RKO (cell line): ENCODE results near the gene MT1H.
"Not testable (repeated sequence)": the region's sequence is repeated elsewhere in the genome, so short reads cannot be mapped to it uniquely, and the experiment has no call there.

Experiments
- DNase-seq: peaks from one replicate; pipeline ENCODE4 v3.0.0-alpha.2; 2016; ENCODE audit warnings: low spot score

Gene MT1H

DNA sequence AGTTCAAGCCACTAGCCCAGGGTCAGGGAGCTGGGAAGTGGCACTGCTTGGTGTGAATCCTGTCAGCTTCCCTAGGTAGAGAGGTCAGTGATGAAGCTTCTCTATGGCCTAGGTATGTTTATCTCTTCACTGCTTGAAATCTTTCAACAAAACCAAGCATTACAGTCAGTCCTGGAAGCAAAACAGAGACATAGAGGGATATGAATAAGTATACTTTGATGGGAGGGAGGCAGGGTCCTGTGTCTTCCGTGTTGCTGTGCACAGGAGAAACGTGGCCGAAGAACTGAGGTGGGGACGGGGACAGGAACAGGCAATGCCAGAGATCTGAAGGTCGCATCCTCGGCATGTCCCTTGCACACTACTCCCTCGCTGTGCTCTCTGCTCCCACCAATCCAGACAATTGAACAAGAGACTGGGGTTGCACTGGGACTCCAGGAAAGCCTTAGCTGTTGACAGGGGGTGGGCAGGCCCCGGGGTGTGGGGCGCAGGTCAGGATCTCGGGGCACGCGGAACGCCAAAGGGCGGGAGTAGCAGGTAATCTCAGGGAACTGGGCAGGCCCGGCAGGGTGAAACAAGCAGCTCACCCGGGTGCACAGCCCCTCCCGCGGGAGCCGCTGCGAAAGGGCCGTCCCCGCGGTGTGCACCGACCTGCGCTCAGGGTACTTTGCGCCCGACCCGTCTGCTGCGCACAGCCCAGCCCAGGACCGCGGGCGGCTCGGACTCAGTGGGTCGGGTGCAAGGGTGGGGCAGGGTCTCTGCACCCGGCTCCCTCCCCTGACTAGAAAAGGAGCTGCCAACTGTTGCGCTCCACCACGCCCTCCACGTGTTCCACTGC, at the start of gene MT1H:
Gene MT1H, plus strand, starts transcription at position 810 of the 835 bp plus-strand sequence. CDS start 71 bp downstream, outside the sequence.
- no peak for DNase-seq

DNA sequence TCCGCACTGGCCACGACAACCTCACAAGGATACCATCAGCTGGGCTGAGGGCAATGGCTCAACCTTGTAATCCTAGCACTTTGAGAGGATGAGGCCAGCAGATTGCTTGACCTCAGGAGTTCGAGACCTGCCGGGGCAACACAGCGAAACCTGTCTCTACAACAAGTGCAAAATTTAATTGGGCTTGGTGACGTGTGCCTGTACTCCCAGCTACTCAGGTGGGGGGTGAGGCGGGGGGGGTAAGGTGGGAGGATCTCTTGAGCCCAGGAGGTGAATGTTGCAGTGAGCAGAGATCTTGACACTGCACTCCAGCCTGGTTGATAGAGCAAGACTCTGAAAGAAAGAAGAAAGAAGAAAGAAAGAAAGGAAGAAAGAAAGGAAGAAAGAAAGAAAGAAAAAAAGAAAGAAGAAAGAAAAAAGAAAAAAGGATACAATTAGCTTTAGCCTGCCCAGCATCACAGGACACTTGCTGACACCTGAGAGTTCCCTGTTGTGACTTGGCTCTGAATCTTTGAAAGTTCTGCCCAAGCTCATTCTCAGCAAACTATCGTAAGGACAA, 49.2 kb upstream of the MT1H start:
- peak; percentile 48 for DNase-seq

DNA sequence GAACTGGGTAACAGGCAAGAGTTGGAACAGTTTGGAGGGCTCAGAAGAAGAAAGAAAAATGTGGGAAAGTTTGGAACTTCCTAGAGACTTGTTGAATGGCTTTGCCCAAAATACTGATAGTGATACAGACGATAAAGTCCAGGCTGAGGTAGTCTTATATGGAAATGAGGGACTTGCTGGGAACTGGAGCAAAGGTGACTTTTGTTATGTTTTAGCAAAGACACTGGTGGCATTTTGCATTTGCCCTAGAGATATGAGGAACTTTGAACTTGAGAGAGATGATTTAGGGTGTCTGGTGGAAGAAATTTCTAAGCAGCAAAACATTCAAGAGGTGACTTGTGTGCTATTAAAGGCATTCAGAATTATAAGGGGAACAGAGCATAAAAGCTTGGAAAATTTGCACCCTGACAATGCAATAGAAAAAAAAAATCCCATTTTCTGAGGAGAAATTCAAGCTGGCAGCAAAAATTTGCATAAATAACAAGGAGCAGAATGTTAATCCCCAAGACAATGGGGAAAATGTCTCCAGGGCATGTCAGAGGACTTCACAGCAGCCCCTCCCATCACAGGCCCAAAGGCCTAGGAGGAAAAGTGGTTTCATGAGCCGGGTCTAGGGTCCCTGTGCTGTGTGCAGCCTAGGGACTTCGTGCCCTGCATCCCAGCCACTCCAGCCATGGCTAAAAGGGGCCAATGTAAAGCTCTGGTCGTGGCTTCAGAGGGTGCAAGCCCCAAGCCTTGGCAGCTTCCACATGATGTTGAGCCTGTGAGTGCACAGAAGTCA, 47.8 kb upstream of the MT1H start:
- DNase-seq, result not testable (repeated sequence)

DNA sequence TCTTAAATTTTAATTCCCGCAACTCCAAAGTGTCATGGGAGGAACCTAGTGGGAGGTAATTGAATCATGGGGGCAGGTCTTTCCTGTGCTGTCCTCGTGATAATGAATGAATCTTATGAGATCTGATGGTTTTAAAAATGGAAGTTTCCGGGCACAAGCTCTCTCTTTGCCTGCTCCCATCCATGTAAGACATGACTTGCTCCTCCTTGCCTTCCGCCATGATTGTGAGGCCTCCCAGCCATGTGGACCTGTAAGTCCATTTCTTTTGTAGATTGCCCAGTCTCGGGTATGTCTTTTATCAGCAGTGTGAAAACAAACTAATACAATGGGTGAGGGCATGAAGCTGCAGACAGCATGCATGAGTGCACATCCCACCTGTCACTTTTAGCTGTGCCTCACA, 46.4 kb upstream of the MT1H start:
- DNase-seq, result not testable (repeated sequence)

DNA sequence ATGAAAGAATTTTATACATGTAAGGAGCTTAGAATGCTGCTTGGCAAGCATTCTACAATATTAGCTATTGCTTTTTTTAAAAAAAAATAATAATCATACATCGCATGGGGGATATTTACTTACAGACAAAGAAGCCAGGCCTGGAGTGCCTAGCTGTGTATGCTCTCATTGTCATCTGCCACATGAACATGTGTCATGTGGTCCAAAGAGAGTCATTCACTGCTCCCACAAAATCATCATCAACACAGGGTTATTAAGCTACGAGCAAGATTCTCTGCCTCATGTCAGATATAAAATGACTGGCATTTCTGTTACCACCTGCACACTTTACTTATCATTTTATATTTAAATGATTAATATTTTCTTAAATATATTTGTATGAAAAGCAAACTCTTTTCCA, 46.0 kb upstream of the MT1H start:
- peak; percentile 88 for DNase-seq

DNA sequence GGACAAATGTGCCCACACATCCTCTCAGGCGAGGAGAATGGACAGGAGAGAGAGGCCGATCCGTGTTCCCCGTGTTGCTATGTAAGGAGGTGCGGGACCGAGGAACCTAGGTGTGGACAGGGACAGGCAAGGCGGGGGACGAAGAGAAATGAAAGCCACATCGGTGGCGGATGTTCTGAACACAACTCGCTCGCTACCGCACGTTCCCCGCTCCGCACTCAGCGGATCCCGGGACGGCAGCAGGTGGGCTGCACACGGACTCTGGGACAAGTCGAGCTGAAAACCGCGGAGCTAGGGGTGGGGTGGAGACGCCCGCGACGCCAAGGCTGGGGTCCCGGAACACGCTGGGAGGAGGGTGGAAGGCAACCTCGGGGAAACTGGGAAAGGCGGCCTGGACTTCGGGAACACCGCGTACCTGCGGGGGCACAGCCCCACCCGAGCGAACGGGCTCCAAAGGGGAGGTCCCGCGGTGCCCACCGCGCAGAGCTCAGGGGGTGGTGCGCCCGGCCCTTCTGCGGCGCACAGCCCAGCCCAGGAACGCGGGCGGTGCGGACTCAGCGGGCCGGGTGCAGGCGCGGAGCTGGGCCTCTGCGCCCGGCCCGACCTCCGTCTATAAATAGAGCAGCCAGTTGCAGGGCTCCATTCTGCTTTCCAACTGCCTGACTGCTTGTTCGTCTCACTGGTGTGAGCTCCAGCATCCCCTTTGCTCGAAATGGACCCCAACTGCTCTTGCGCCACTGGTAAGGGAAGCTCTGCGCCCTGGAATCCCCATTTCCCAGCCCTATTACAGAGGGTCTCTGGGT, 44.3 kb upstream of the MT1H start, which contains the start of gene MT1E:
Gene MT1E, plus strand, starts transcription at position 642 of the 803 bp plus-strand sequence. Its CDS starts 71 bp downstream, at position 713.
- peak; percentile 88 for DNase-seq

DNA sequence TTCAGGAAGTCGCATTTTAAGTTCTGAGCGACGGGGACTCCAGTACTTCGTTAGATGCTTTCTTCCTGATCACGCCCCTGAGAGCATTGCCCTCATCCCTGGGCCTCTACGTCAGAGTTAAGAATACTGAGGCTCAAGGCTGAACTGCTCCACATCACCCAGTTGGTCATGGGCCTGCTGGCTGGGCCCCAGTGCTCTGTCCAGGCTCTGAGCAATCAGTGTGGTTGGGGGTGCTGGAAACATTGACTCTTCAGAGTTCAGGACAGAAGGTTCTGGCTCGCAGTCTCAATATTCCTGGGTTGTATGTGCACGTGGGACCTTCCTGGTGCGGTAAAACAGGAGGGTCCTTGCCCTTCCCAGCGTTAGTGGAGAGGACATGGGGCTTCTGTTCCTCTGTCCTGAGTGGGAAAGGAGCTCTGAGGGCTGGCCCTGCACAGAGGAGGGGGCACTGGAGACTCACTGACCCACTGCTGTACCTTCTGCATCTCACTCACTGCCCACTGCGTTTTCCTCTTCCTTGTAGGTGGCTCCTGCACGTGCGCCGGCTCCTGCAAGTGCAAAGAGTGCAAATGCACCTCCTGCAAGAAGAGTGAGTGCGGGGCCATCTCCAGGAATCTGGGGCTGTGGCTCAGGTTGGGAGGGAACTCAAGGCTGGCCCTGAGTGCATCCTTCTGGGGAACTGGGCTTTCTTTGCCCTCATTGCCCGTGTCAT, 43.5 kb upstream of the MT1H start:
- peak; percentile 94 for DNase-seq

DNA sequence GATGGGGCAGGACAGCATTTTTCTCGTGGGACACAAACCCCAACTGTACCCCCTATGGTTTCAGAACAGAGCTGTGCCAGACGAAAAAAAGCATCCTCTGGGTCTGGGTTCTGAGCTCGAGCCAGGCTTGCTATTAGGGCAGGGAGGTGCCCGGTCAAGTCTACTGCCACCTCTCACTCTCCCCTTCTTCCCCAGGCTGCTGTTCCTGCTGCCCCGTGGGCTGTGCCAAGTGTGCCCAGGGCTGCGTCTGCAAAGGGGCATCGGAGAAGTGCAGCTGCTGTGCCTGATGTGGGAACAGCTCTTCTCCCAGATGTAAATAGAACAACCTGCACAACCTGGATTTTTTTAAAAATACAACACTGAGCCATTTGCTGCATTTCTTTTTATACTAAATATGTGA, 42.9 kb upstream of the MT1H start:
- no peak for DNase-seq

DNA sequence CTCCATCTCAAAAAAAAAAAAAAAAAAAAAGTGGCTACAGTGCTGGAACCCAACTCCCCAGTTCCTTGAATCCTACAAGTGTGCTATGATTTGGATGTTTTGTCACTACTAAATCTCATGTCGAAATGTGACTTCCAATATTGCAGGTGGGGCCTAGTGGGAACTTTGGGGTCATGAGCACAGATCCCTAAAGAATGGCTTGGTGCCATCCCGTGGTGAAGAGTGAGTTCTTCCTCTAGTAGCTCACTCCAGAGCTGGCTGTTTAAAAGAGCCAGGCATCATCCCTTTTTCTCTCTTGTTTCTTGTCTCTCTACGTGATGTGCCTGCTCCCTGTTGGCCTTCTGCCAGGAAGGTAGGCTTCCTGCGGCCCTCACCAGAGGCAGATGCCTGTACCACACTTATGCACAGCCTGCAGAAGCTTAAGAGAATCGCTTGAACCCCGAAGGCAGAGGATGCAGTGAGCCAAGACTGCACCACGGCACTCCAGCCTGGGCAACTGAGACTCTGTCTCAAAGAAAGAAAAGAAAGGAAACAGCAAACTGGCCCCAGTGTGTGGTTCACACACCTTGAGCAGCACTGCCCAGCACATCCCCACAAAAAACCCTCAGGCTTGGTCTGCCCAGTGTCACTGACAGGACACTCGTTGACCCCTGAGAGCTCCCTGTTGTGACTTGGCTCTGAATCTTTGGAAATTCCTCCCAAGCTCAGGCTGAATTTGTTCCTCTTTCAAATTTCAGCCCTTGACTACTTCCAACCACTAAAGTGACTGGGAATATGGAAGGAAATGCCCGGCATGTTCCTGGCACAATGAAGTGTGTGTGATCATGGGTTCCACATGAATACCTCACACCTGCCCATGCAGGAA, 40.9 kb upstream of the MT1H start:
- no peak for DNase-seq

DNA sequence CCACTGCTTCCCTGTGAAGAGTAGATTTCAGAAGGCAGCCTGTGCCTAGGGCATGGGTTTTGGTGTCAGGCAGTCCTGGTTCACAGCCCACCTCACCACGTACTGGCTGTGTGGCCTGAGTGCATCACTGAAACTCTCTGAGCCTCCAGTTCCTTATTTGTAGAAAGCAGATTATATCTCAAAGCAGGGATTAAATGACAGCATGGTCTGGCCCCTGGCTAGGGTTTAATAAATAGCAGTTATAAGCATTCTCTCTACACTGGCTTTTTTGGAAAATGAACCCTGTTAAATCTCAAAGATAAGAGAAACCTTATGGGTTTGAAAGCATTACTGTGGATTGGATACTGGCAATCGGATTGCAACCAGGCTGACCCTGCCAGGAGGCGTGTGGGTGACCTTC, 40.1 kb upstream of the MT1H start:
- no peak for DNase-seq

DNA sequence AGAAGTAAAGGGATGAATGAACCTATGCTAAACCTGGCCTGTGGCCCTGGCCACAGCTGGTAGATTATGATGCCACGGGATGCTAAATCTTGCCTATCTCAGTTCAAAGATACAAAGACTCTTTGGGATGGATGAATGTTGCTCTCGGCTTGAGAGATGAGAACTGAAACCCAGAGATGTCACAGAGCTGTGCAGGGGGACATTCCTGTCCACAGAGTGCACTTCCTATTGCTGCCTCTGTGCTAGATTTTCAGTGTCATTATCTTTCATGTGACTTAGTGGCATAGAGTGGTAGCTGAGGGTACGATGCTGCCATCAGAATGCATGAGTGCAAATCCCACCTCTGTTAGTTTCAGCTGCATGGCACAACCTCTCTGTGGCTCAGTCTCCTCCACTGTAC, 39.5 kb upstream of the MT1H start:
- no peak for DNase-seq

DNA sequence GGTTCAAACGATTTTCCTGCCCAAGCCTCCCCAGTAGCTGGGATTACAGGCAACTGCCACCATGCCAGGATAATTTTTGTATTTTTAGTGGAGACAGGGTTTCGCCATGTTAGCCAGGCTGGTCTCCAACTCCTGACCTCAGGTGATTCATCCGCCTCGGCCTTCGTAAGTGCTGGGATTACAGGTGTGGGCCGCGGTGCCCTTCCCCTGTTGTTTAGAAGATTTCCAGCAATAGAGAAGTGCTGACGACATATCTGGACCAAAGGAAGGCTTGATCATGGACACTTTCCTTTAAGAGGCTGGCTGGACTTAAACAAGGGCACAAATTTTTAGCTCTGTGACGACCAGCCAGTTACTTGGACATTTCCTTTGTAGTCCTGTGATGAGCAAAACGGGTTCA, 38.4 kb upstream of the MT1H start:
- no peak for DNase-seq

DNA sequence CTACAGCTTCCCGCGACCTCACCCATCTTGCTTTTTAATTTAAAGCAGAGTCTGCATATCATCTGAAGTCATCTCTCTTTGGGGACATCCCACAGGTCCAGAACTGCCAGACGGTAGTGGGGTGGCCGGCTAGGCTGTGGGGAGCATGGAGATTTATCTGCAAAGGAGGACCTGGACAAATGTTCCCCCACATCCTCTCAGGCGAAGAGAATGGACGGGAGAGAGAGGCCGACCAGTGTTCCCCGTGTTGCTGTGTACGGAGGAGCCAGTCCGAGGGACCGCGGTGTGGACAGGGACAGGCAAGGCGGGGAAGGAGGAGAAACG, 37.8 kb upstream of the MT1H start:
- no peak for DNase-seq

DNA sequence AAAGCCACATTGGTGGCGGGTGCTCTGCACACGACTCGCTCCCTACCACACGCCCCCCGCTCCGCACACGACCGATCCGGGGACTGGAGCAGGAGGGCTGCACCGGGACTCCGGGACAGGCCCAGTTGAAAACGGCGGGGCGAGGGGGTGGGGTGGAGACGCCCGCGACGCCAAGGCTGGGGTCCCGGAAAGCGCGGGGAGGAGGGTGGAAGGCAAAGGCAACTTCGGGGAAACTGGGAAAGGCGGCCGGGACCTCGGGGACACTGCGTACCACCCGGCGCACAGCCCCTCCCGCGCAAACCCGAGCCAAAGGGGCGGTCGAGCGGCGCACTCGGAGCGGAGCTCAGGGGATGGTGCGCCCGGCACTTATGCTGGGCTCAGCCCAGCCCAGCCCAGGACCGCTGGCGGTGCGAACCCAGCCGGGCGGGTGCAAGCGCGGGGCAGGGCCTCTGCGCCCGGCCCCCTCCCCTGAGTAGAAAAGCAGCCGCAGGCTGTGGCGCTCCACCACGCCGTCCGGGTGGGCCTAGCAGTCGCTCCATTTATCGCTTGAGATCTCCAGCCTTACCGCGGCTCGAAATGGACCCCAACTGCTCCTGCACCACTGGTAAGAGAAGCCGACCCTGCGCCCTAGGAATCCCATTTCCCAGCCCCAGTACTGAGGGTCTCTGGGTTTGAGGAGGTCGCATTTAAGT, 37.3 kb upstream of the MT1H start, which contains the start of gene MT1M:
Gene MT1M, plus strand, starts transcription at position 504 of the 692 bp plus-strand sequence. Its CDS starts 73 bp downstream, at position 577.
- no peak for DNase-seq

DNA sequence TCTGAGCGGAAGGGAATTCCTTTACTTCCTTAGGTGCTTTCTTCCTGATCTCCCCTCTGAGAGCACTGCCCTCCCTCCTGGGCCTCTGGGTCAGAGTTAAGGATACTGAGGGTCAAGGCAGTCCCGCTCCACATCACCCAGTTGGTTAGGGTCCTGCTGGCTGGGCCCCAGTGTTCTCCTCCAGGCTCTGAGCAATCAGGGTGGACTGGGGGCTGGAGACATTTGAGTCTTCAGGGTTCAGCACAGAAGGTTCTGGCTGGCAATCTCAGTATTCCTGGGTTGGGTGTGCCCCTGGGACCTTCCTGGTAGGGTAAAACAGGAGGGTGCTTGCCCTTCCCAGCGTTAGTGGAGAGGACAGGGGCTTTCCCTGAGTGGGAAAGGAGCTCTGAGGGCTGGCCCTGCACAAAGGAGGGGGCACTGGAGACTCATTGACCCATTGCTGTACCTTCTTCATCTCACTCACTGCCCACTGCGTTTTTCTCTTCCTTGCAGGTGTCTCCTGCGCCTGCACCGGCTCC, 36.7 kb upstream of the MT1H start:
- DNase-seq, result no peak

DNA sequence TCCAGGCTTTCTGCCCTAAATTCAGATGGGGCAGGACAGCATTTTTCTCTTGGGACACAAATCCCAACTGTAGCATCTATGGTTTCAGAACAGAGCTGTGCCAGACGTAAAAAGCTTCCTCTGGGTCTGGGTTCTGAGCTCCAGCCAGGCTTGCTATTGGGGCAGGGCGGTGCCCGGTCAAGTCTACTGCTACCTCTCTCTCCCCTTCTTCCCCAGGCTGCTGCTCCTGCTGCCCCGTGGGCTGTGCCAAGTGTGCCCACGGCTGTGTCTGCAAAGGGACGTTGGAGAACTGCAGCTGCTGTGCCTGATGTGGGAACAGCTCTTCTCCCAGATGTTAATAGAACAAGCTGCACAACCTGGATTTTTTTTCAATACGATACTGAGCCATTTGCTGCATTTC, 36.1 kb upstream of the MT1H start:
- DNase-seq, result no peak

DNA sequence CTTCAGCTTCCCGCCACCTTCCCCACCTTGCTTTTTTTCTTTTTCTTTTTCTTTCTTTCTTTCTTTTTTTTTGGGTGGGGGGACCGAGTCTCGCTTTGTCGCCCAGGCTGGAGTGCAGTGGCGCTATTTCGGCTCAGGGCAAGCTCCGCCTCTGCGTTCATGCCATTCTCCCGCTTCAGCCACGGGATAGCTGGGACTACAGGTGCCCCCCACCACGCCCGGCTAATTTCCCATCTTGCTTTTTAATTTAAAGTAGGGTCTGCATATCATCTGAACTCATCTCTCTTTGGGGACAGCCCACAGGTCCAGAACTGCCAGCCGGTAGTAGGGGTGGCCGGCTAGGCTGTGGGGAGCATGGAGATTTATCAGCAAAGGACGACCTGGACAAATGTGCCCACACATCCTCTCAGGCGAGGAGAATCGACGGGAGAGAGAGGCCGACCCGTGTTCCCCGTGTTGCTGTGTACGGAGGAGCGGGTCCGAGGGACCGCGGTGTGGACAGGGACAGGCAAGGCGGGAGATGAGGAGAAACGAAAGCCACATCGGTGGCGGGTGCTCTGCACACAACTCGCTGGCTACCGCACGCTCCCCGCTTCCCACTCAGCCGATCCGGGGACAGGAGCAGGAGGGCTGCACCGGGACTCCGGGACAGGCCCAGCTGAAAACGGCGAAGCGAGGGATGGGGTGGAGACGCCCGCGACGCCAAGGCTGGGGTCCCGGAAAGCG, 34.7 kb upstream of the MT1H start:
- no peak for DNase-seq

DNA sequence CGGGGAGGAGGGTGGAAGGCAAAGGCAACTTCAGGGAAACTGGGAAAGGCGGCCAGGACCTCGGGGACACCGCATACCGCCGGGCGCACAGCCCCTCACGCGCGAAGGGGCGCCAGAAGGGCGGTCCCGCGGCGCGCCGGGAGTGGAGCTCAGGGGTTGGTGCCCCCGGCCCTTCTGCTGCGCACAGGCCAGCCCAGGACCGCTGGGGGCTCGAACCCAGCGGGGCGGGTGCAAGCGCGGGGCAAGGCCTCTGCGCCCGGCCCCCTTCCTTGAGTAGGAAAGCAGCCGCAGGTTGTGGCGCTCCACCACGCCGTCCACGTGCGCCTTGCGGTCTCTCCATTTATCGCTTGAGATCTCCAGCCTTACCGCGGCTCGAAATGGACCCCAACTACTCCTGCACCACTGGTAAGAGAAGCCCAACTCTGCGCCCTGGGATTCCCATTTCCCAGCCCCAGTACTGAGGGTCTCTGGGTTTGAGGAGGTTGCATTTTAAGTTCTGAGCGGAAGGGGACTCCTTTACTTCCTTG, 34.1 kb upstream of the MT1H start:
- no peak for DNase-seq
